ENCODE measurements around the gene DNALI1. TPM values are rescaled to one million over a fixed set of nuclear protein-coding genes. Genes with fewer than 3 reads are reported as not detected.

DNALI1 gene
- total and polyA plus RNA-seq, 4 donors: 17.8 to 48.5 (median 26.0) TPM

- DNase-seq (no peak), ATAC-seq (ENCODE audit: insufficient read depth, low FRiP score) (no peak)
- Histone ChIP-seq H3K27me3 (ENCODE audit: control insufficient read depth in 3 of 3, insufficient read depth in 3 of 3, low read length in 2 of 3) (peaks cover 0 to 3% (median 0%) of the 10 kb centered on the region in 3 donors), H3K4me1 (ENCODE audit: control insufficient read depth in 5 of 5, insufficient read depth in 5 of 5, low read length in 5 of 5) (peaks cover 5 to 29% (median 14%) of the 10 kb centered on the region in 5 donors), H3K9ac (ENCODE audit: insufficient read depth in 1 of 2, low read length in 2 of 2) (peak overlapping the region in 1 of 2 donors; percentile 94), H3K9me3 (ENCODE audit: control insufficient read depth in 4 of 4, insufficient read depth in 3 of 4, low read length in 3 of 4) (no peaks in the 10 kb centered on the region), H3K27ac (ENCODE audit: low read depth in 1 of 2, low read length in 1 of 2) (peak overlapping the region; percentile 51 to 96), H3K4me3 (no peak overlapping the region), H3K36me3 (ENCODE audit: control insufficient read depth in 4 of 4, insufficient read depth in 4 of 4, low read length in 4 of 4) (peaks cover 5 to 20% (median 10%) of the 10 kb centered on the region in 4 donors)
- WGBS, 2 donors: 0 to 1% methylated on average over 3 of the region's 3 CpGs
- TF ChIP-seq CTCF (IDR thresholded peaks at IDR 0.05; ENCODE audit: control extremely low read depth, extremely low read depth): no peak
Observed at GRCh38 chr1:37596182-37596667, 39.5 kb downstream of the DNALI1 start.

- Histone ChIP-seq H3K27ac (ENCODE audit: low read depth in 1 of 2, low read length in 1 of 2) (no peak overlapping the region), H3K9ac (ENCODE audit: insufficient read depth in 1 of 2, low read length in 2 of 2) (no peak overlapping the region), H3K36me3 (ENCODE audit: control insufficient read depth in 4 of 4, insufficient read depth in 4 of 4, low read length in 4 of 4) (peaks cover 0 to 3% (median 0%) of the 10 kb centered on the region in 4 donors), H3K27me3 (ENCODE audit: control insufficient read depth in 3 of 3, insufficient read depth in 3 of 3, low read length in 2 of 3) (peaks cover 0 to 3% (median 0%) of the 10 kb centered on the region in 3 donors), H3K4me3 (no peak overlapping the region), H3K4me1 (ENCODE audit: control insufficient read depth in 5 of 5, insufficient read depth in 5 of 5, low read length in 5 of 5) (peaks cover 0 to 20% (median 6%) of the 10 kb centered on the region in 5 donors), H3K9me3 (ENCODE audit: control insufficient read depth in 4 of 4, insufficient read depth in 3 of 4, low read length in 3 of 4) (no peaks in the 10 kb centered on the region)
- WGBS, 2 donors: 79% methylated on average over 5 of the region's 5 CpGs
- TF ChIP-seq CTCF (IDR thresholded peaks at IDR 0.05; ENCODE audit: control extremely low read depth, extremely low read depth): no peak
- DNase-seq (peak; percentile 39 to 79 (median 77)), ATAC-seq (ENCODE audit: insufficient read depth, low FRiP score) (no peak)
Observed at GRCh38 chr1:37599940-37600339, 43.2 kb downstream of the DNALI1 start.

- no peak overlapping the region for H3K9ac ChIP-seq (ENCODE audit: insufficient read depth in 1 of 2, low read length in 2 of 2)
- peaks cover 0 to 3% (median 0%) of the 10 kb centered on the region in 3 donors for H3K27me3 ChIP-seq (ENCODE audit: control insufficient read depth in 3 of 3, insufficient read depth in 3 of 3, low read length in 2 of 3)
- no peaks in the 10 kb centered on the region for H3K9me3 ChIP-seq (ENCODE audit: control insufficient read depth in 4 of 4, insufficient read depth in 3 of 4, low read length in 3 of 4)
- H3K36me3 ChIP-seq (ENCODE audit: control insufficient read depth in 4 of 4, insufficient read depth in 4 of 4, low read length in 4 of 4): no peaks in the 10 kb centered on the region
- DNase-seq (no peak), ATAC-seq (ENCODE audit: insufficient read depth, low FRiP score) (no peak)
- no peak for TF ChIP-seq CTCF (IDR thresholded peaks at IDR 0.05; ENCODE audit: control extremely low read depth, extremely low read depth)
- H3K4me1 ChIP-seq (ENCODE audit: control insufficient read depth in 5 of 5, insufficient read depth in 5 of 5, low read length in 5 of 5): peaks cover 0 to 14% (median 0%) of the 10 kb centered on the region in 5 donors
- H3K4me3 ChIP-seq: no peak overlapping the region
- no peak overlapping the region for H3K27ac ChIP-seq (ENCODE audit: low read depth in 1 of 2, low read length in 1 of 2)
Observed at GRCh38 chr1:37601441-37601840, 44.7 kb downstream of the DNALI1 start.

All from lung (tissue), 12 donors.